Measurements from ENCODE around the gene SMIM1.

SMIM1 gene

GRCh38 chr1:3772715-3773571 is at the start of gene SMIM1:
Gene SMIM1, plus strand, starts transcription at chr1:3772749. Its CDS starts 2,625 bp downstream, at chr1:3775374.
- DNase-seq = no peak

- DNase-seq = no peak
These were observed 49.7 kb upstream of the SMIM1 start for GRCh38 chr1:3722846-3723245.

- peak; percentile 1 to 33 for DNase-seq
These were observed 48.0 kb upstream of the SMIM1 start for GRCh38 chr1:3724416-3725030.

- no peak for DNase-seq
These were observed 47.2 kb upstream of the SMIM1 start for GRCh38 chr1:3725366-3725765.

GRCh38 chr1:3727042-3727824 is 45.3 kb upstream of the SMIM1 start:
- DNase-seq = no peak

GRCh38 chr1:3727825-3728776 is 44.4 kb upstream of the SMIM1 start:
- no peak for DNase-seq

- no peak for DNase-seq
These were observed 42.7 kb upstream of the SMIM1 start for GRCh38 chr1:3729594-3730542.

GRCh38 chr1:3730543-3731247 is 41.9 kb upstream of the SMIM1 start:
- DNase-seq = no peak

- no peak for DNase-seq
These were observed 40.7 kb upstream of the SMIM1 start for GRCh38 chr1:3731583-3732433.

- DNase-seq = no peak
These were observed 40.0 kb upstream of the SMIM1 start for GRCh38 chr1:3732434-3733093.

- no peak for DNase-seq
These were observed 39.3 kb upstream of the SMIM1 start for GRCh38 chr1:3733094-3733882.

GRCh38 chr1:3733883-3734589 is 38.5 kb upstream of the SMIM1 start:
- DNase-seq = no peak

GRCh38 chr1:3734602-3735001 is 37.9 kb upstream of the SMIM1 start:
- DNase-seq = no peak

GRCh38 chr1:3735027-3735681 is 37.4 kb upstream of the SMIM1 start:
- DNase-seq = no peak

- DNase-seq = no peak
These were observed 36.9 kb upstream of the SMIM1 start for GRCh38 chr1:3735688-3736087.

GRCh38 chr1:3736131-3736561 is 36.4 kb upstream of the SMIM1 start:
- DNase-seq = no peak

- DNase-seq = no peak
These were observed 35.8 kb upstream of the SMIM1 start for GRCh38 chr1:3736708-3737107.
